Small intestine (tissue), 7 donors: ENCODE measurements around the gene SORL1. TPM values are rescaled to one million over a fixed set of nuclear protein-coding genes. Genes with fewer than 3 reads are reported as not detected.
A peak's percentile ranks its signal among the peaks of the same experiment; 100 is the strongest.

Source experiments
- DNase-seq, 2 donors: peaks; one replicate each; pipeline versions ENCODE4 v3.0.0 to v3.0.0-alpha.2; 2013
- FAIRE-seq: peaks from 2 replicates; lab custom pipeline; 2012; peaks lifted over from hg19 to GRCh38; lab: Jason Lieb, UNC
- H3K27ac ChIP-seq, 3 donors: one replicate each; pipeline ENCODE4 v1.5.1; 2013; ENCODE audit warnings: low read length in 2 of 3, mild to moderate bottlenecking in 2 of 3, control low read depth in 1 of 3, inconsistent platforms in 1 of 3, low read depth in 1 of 3, moderate library complexity in 1 of 3
- H3K27me3 ChIP-seq, 3 donors: one replicate each; pipeline ENCODE4 v1.6.1; 2013; ENCODE audit warnings: low read length in 3 of 3, inconsistent platforms in 1 of 3; ENCODE audit not compliant: control insufficient read depth in 3 of 3, insufficient read depth in 3 of 3
- H3K36me3 ChIP-seq, 3 donors: one replicate each; pipeline ENCODE4 v1.6.1; 2013; ENCODE audit warnings: low read length in 3 of 3, inconsistent platforms in 1 of 3, low read depth in 1 of 3, mild to moderate bottlenecking in 1 of 3, moderate library complexity in 1 of 3; ENCODE audit not compliant: control insufficient read depth in 3 of 3, insufficient read depth in 2 of 3
- H3K4me1 ChIP-seq, 3 donors: one replicate each; pipeline ENCODE4 v1.6.1; 2013; ENCODE audit warnings: low read length in 2 of 3, inconsistent platforms in 1 of 3, low read depth in 1 of 3, mild to moderate bottlenecking in 1 of 3, moderate library complexity in 1 of 3; ENCODE audit not compliant: control insufficient read depth in 3 of 3, insufficient read depth in 2 of 3
- H3K4me3 ChIP-seq, 3 donors: one replicate each; pipeline ENCODE4 v1.5.1; 2013; ENCODE audit warnings: low read length in 3 of 3, control low read depth in 1 of 3, inconsistent platforms in 1 of 3, low read depth in 1 of 3, mild to moderate bottlenecking in 1 of 3, moderate library complexity in 1 of 3
- H3K9me3 ChIP-seq, 2 donors: one replicate each; pipeline ENCODE4 v1.6.1; 2013; ENCODE audit warnings: low read depth in 1 of 2, low read length in 1 of 2; ENCODE audit not compliant: control insufficient read depth in 2 of 2, insufficient read depth in 1 of 2
- WGBS, 3 donors: extraction: QIAGEN DNeasy Blood & Tissue Kit; methylation state at CpG; one replicate each; pipeline ENCODE4 v1.1.7; 2013; 5-methylcytosine and 5-hydroxymethylcytosine counted together
- polyA plus RNA-seq, 4 donors: library from polyadenylated mRNA; stranded (reverse) in 3 of 4; unstranded in 1 of 4; fragments of 200-250 nt in 3 of 4; fragments of 120-200 nt in 1 of 4; gene quantifications; one replicate each; pipeline versions ENCODE4 v1.2.1 to v1.2.3, GENCODE V29; 2013
- donor health status: healthy with polysubstance abuse.
- donor health status: control.
- donor health status: control.
- donor health status: Bipolar disorder and iron deficiency.
- donor health status: healthy.

SORL1 gene
- polyA plus RNA-seq, 4 donors, result 4.6 to 64.5 (median 5.8) TPM

- 91 to 93% (median 91%) methylated on average over 4 of the region's 4 CpGs for WGBS, 3 donors
- no peaks in the 10 kb centered on the region for H3K9me3 ChIP-seq
- no peak overlapping the region for H3K4me3 ChIP-seq
- FAIRE-seq (no peak), DNase-seq (peak in 1 of 2 donors; percentile 54)
- no peaks in the 10 kb centered on the region for H3K27me3 ChIP-seq
- peaks cover 2 to 5% (median 3%) of the 10 kb centered on the region in 3 donors for H3K4me1 ChIP-seq
- no peaks in the 10 kb centered on the region for H3K36me3 ChIP-seq
- no peak overlapping the region for H3K27ac ChIP-seq
These were observed 40.0 kb upstream of the SORL1 start for GRCh38 chr11:121412000-121412587.

- Histone ChIP-seq H3K4me3 (no peak overlapping the region), H3K36me3 (no peaks in the 10 kb centered on the region), H3K27me3 (no peaks in the 10 kb centered on the region), H3K27ac (no peak overlapping the region), H3K4me1 (peaks cover 4 to 6% (median 5%) of the 10 kb centered on the region in 3 donors), H3K9me3 (no peaks in the 10 kb centered on the region)
- no peak for DNase-seq
- FAIRE-seq, result no peak
- WGBS, 3 donors, result 70 to 73% (median 72%) methylated on average over 4 of the region's 4 CpGs
These were observed 39.3 kb upstream of the SORL1 start for GRCh38 chr11:121412711-121413415.

GRCh38 chr11:121414141-121414913 lies 37.8 kb upstream of the SORL1 start:
- Histone ChIP-seq H3K4me3 (no peak overlapping the region), H3K9me3 (no peaks in the 10 kb centered on the region), H3K27me3 (no peaks in the 10 kb centered on the region), H3K4me1 (peaks cover 0 to 6% (median 4%) of the 10 kb centered on the region in 3 donors), H3K36me3 (no peaks in the 10 kb centered on the region), H3K27ac (no peak overlapping the region)
- DNase-seq, result no peak
- 91 to 100% (median 98%) methylated on average over 2 of the region's 2 CpGs for WGBS, 3 donors
- no peak for FAIRE-seq

- no peak overlapping the region for H3K27ac ChIP-seq
- H3K4me3 ChIP-seq, result no peak overlapping the region
- H3K4me1 ChIP-seq, result peaks cover 0 to 6% (median 4%) of the 10 kb centered on the region in 3 donors
- no peaks in the 10 kb centered on the region for H3K27me3 ChIP-seq
- 5 to 21% (median 13%) methylated on average over 1 of the region's 1 CpG for WGBS, 3 donors
- DNase-seq (peak; percentile 14 to 21), FAIRE-seq (no peak)
- no peaks in the 10 kb centered on the region for H3K9me3 ChIP-seq
- no peaks in the 10 kb centered on the region for H3K36me3 ChIP-seq
These were observed 36.3 kb upstream of the SORL1 start for GRCh38 chr11:121415856-121416255.

- Histone ChIP-seq H3K4me1 (peaks cover 0 to 6% (median 4%) of the 10 kb centered on the region in 3 donors), H3K27ac (peak overlapping the region in 1 of 3 donors; percentile 35), H3K4me3 (no peak overlapping the region), H3K36me3 (no peaks in the 10 kb centered on the region), H3K9me3 (no peaks in the 10 kb centered on the region), H3K27me3 (no peaks in the 10 kb centered on the region)
- peak; percentile 20 to 76 for DNase-seq
- 23 to 26% (median 25%) methylated on average over 7 of the region's 7 CpGs for WGBS, 3 donors
- FAIRE-seq, result no peak
These were observed 35.0 kb upstream of the SORL1 start for GRCh38 chr11:121417055-121417551.

- Histone ChIP-seq H3K36me3 (no peaks in the 10 kb centered on the region), H3K9me3 (no peaks in the 10 kb centered on the region), H3K4me3 (no peak overlapping the region), H3K27me3 (no peaks in the 10 kb centered on the region), H3K27ac (peak overlapping the region in 1 of 3 donors; percentile 35), H3K4me1 (peaks cover 0 to 6% (median 4%) of the 10 kb centered on the region in 3 donors)
- 55 to 79% (median 73%) methylated on average over 2 of the region's 2 CpGs for WGBS, 3 donors
- DNase-seq (no peak), FAIRE-seq (no peak)
These were observed 34.5 kb upstream of the SORL1 start for GRCh38 chr11:121417607-121418006.

GRCh38 chr11:121418625-121419114 lies 33.4 kb upstream of the SORL1 start:
- Histone ChIP-seq H3K9me3 (no peaks in the 10 kb centered on the region), H3K4me1 (peaks cover 0 to 6% (median 4%) of the 10 kb centered on the region in 3 donors), H3K4me3 (no peak overlapping the region), H3K36me3 (no peaks in the 10 kb centered on the region), H3K27me3 (no peaks in the 10 kb centered on the region), H3K27ac (peak overlapping the region in 1 of 3 donors; percentile 2)
- WGBS, 3 donors, result 64 to 81% (median 72%) methylated on average over 7 of the region's 7 CpGs
- FAIRE-seq (no peak), DNase-seq (peak; percentile 14 to 21)

- Histone ChIP-seq H3K4me3 (no peak overlapping the region), H3K9me3 (no peaks in the 10 kb centered on the region), H3K4me1 (peaks cover 0 to 6% (median 4%) of the 10 kb centered on the region in 3 donors), H3K36me3 (no peaks in the 10 kb centered on the region), H3K27me3 (no peaks in the 10 kb centered on the region), H3K27ac (no peak overlapping the region)
- no peak for FAIRE-seq
- no peak for DNase-seq
- 27 to 73% (median 41%) methylated on average over 4 of the region's 4 CpGs for WGBS, 3 donors
These were observed 32.3 kb upstream of the SORL1 start for GRCh38 chr11:121419836-121420235.
